NCI-H1436 (cell line): ENCODE results near the gene CDCA8.
"Not testable (repeated sequence)": the region's sequence is repeated elsewhere in the genome, so short reads cannot be mapped to it uniquely, and the experiment has no call there.

ENCODE experiments used
- DNase-seq: peaks from one replicate; lab custom pipeline; 2025; lab: John Stamatoyannopoulos, UW

CDCA8 gene

DNA sequence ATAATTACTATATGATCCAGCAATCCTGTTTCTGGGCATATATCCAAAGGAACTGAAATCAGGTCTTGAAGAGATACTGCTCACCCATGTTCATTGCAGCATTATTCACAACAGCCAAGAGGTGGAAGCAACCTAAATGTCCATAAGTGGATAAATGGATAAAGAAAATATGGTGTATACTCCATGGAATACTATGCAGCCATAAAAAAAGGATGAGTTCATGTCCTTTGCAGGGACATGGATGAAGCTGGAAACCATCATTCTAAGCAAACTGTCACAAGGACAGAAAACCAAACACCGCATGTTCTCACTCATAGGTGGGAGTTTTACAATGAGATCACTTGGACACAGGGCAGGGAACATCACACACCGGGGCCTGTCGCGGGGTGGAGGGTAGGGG lies 46.3 kb downstream of the CDCA8 start:
- not testable (repeated sequence) for DNase-seq

GRCh38 chr1:37739222-37739621 lies 46.9 kb downstream of the CDCA8 start:
- DNase-seq = no peak

DNA sequence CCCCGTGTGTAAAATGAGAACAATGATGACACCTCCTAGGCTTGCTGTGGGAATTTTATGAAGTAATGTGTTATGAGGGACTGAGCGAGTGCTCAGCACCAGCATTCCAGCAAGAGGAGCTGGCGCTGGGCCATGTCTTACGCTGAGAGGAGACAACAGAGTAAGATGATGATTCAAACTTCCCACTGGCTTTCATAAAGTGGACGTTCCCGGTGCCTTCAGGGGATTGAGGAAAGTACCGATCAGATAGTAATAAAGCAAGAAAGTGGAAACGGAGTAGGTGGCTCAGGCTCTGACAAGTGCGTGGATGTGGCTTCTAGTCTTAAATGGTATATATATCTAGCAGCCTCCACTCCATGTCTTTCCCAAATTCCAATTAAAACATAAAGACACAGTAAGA lies 48.8 kb downstream of the CDCA8 start:
- no peak for DNase-seq

DNA sequence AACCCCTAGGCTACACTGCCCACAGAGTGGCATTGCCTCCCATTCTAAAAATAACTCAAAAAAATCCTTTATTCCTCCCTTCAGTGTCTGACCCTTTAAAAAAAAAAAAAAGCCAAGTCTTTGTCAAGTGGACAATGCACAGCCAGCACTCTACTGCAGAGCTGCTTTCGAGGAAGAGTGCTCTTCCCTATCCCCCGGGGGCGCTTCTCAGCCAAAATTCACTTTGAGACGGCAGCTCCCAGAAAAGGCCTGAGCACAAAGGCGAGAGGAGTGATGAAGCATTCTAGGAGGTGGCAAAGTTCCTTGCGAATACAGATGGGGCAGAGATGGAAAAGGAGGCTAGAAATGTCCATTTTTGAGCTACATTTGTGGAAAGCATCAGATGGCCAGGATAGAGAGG lies 49.3 kb downstream of the CDCA8 start:
- DNase-seq = no peak

- no peak for DNase-seq
These were observed 54.5 kb downstream of the CDCA8 start for GRCh38 chr1:37746806-37747205.

- no peak for DNase-seq
These were observed 56.2 kb downstream of the CDCA8 start for GRCh38 chr1:37748565-37748964.

DNA sequence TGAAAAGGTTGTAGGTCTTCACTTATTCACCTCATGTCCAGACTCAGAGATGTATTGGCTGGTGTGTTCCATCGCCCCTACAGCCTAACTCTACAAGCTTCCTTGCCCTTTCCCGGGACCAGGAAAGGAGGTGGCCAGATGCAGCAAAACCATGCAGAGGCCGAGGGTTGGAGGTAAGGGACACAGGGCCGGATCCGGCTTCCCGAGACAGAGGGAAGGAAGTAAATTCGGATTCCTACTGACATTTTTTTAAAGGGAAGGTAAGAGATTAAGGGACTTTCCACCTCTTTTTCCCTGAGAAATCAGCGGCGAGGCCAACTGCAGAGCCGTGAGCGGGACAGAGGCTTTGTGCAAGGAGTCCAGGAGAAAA lies 59.9 kb downstream of the CDCA8 start:
- no peak for DNase-seq

DNA sequence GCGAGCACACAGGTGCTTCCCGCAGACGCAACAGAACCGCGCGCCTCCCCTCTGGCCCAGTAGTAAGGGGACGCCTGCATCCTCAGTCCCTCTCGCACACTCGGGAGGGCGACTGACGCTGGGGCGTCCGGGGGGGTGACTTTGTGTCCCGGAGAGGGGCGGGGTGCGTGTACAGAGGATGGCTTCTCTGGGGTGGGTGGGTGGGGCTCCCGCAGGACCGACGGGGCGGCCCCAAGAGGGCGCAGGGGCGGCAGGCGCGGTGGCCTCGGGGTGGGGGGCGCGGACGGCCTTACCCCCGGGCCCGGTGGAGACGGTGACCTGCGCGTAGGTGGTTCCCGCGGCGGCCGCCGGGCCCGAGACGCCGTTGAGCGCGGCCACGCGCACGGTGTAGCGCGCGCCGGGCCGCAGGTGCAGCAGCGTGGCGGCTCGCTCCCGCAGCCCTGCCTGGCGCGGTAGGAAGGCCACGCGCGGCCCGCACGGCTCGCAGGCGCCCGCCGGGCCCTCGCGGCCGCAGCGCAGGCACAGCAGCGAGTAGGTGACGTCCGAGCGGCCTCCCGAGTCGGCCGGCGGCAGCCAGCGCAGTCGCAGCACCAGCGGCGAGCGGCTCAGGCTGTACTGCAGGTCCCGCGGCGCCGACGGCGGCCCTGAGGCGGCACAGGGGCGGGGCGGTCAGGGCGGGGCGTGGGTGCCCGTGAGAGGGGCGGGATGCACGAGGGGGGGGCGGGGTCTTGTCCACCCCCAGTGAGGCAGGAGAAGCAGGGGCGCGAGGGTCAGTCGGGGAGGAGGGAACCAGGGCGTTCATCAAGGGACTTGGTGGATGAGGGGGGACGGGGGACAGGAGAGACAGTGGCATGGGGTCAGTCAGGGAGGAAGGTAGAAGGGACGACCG lies 60.5 kb downstream of the CDCA8 start:
- peak; percentile 58 for DNase-seq

- DNase-seq = no peak
These were observed 61.4 kb downstream of the CDCA8 start for GRCh38 chr1:37753473-37754321.

- no peak for DNase-seq
These were observed 63.0 kb downstream of the CDCA8 start for GRCh38 chr1:37755290-37755689.

GRCh38 chr1:37755951-37756560 lies 63.7 kb downstream of the CDCA8 start:
- DNase-seq = no peak
